ENCODE measurements around the gene DOCK2.

DNA sequence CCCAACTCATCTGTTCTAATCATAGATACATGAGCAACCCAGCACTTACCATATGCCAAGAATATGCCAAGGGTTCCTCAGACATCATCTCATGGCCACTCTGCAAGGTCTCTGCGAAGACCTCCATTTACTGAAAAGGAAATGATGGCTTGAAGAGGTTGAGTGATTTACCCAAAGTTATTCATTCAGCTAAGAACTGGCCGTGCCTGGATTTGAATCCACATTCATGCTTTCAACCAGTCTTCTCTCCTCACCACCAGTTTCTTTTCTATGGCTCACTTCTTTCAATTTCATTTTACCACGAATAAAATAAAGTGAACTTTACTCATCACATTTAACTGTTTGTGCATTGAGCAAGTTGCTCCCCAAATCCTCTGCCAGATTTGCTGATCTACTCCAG, 441.4 kb downstream of the DOCK2 start:
- no peak for TF ChIP-seq CTCF (IDR thresholded peaks at IDR 0.05)
- TF ChIP-seq POLR2A (IDR thresholded peaks at IDR 0.05): no peak

Data from uterus (tissue), 2 donors.